Measurements from ENCODE around the gene ANKRD63.

GRCh38 chr15:40265355-40265754 lies 17.5 kb downstream of the ANKRD63 start:
- TF ChIP-seq POLR2A (IDR thresholded peaks at IDR 0.05) = no peak
- TF ChIP-seq CTCF (IDR thresholded peaks at IDR 0.05) = no peak
